ENCODE results near the gene GPSM1. TPM values are rescaled to one million over a fixed set of nuclear protein-coding genes. Genes with fewer than 3 reads are reported as not detected.
A peak's percentile ranks its signal among the peaks of the same experiment; 100 is the strongest.

The GPSM1 gene
- polyA plus RNA-seq, 2 donors = 1.7 to 4.5 TPM

DNA sequence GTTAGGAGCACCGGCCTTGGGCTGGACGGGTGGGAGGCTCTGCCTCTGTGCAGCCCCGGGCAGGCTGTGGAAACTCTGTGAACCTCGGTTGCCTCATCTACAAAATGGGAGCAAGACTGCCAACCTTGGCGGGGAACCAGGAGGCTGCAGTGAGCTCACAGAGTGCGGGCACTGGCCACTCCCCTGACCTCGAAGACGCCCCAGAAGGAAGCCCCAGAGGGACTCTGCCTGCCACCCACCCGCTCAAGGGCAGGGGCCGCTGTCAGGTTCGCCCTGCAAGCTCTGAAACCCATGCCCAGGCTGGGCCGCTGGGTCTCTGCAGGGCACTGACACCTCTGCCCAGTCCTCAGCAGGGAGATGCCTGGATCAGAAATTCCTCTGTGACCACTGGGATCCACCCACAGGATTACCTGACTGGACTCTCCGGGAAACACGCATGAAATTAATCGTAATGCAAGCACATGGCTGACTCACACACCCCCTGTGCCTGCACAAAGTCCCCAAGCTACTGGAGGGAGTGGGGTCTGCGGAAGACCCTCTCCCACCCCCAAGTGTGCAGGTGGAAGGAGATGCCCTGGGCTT is 30.8 kb upstream of the GPSM1 start:
- whole genome bisulfite sequencing, 2 donors = 61 to 72% methylated on average over 16 of the region's 16 CpGs
- peaks cover 0 to 3% of the 10 kb centered on the region in 2 donors for H3K27me3 ChIP-seq (ENCODE audit: control insufficient read depth in 1 of 2, insufficient read depth in 2 of 2, low read length in 2 of 2)
- no peaks in the 10 kb centered on the region for H3K36me3 ChIP-seq (ENCODE audit: control insufficient read depth in 2 of 2, insufficient read depth in 2 of 2, low read length in 1 of 2)
- H3K9me3 ChIP-seq (ENCODE audit: control insufficient read depth in 2 of 2, insufficient read depth in 1 of 2, low read depth in 1 of 2, low read length in 1 of 2) = peaks cover 0 to 6% of the 10 kb centered on the region in 2 donors
- H3K4me1 ChIP-seq (ENCODE audit: control insufficient read depth in 2 of 2, insufficient read depth in 2 of 2, low read length in 1 of 2) = peaks cover 0 to 18% of the 10 kb centered on the region in 2 donors
- no peak overlapping the region for H3K4me3 ChIP-seq (ENCODE audit: low read depth in 1 of 2, low read length in 2 of 2)
- no peak overlapping the region for H3K27ac ChIP-seq (ENCODE audit: low read depth in 2 of 2, low read length in 1 of 2)

DNA sequence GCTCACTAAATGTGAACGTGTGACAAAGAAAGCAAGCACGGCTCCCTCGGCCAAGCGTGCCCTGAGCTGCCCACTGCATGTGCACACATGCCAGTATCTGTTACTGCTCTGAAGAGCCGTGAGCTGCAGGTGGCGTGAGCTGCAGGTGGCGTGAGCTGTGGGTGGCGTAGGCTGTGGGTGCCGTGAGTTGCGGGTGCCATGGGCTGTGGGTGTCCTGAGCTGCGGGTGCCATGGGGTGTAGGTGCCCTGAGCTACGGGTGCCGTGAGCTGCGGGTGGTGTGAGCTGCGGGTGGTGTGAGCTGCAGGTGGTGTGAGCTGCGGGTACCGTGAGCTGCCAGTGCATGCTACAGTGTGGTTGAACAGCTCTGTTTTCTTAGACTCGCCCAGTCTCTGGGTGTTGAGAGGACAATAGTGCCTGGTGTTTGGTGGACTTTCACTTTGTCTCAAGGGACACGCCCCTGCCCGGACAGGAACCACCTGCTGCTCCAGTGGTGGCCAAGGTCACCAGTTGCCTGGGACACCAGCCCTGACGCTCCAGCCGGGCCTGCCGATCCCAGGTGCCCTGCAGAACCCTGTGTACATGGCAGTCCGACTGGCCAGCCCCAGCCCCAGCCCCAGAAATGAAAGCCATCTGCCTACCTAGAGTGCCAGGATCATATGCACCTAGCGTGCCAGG is 30.2 kb upstream of the GPSM1 start:
- Histone ChIP-seq H3K4me1 (ENCODE audit: control insufficient read depth in 2 of 2, insufficient read depth in 2 of 2, low read length in 1 of 2) (peaks cover 0 to 18% of the 10 kb centered on the region in 2 donors), H3K36me3 (ENCODE audit: control insufficient read depth in 2 of 2, insufficient read depth in 2 of 2, low read length in 1 of 2) (no peaks in the 10 kb centered on the region), H3K4me3 (ENCODE audit: low read depth in 1 of 2, low read length in 2 of 2) (no peak overlapping the region), H3K27me3 (ENCODE audit: control insufficient read depth in 1 of 2, insufficient read depth in 2 of 2, low read length in 2 of 2) (no peaks in the 10 kb centered on the region), H3K9me3 (ENCODE audit: control insufficient read depth in 2 of 2, insufficient read depth in 1 of 2, low read depth in 1 of 2, low read length in 1 of 2) (peaks cover 0 to 6% of the 10 kb centered on the region in 2 donors), H3K27ac (ENCODE audit: low read depth in 2 of 2, low read length in 1 of 2) (peak overlapping the region in 1 of 2 donors; percentile 47)
- 38 to 45% methylated on average over 25 of the region's 25 CpGs for WGBS, 2 donors

DNA sequence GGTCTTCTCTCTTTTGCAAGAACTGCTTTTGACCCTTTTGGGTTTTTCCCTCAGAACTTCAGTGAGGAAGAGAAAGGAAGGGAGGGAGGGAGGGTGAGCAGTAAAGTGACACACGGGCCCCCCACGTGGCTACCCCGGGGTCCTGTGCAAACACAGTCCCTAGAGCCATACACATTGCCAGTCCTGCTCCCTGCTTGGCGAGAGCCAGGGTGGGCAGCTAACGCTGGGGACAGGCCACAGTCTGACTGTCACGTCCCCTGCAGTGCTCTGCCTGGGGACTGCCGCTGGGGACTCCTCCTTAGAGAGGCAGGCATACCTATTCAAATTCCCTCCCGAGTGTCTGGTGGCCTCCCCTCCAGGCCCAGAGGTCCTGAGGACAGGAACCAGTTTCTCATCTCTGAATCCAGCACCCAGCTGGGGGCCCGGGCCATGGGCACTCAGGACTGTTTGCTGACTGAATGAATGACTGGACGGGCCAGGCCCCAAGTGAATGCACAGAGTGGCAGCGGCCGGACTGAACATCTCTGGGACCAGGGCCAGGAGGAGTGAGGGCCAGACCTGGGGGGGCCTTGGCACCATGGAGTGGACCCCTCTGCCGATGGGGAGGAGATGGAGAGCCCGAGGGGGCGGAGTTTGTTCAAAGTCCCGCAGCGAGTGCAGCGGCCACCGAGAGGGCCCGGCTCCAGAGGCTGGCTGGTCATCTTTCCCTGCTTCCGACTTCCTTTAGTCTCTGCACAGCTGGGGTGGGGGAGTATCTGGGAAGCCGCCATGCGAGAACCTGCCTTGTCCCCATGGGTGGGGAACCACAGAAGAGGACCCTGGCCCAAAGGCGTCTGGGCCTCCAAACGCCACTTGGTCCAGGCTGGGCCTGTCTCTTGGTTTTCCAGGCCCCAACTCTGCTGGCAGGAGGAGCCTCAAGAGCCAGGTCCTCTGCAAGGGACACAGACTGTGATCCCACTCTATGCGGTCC is 29.3 kb upstream of the GPSM1 start:
- Histone ChIP-seq H3K27ac (ENCODE audit: low read depth in 2 of 2, low read length in 1 of 2) (no peak overlapping the region), H3K4me1 (ENCODE audit: control insufficient read depth in 2 of 2, insufficient read depth in 2 of 2, low read length in 1 of 2) (peaks cover 0 to 14% of the 10 kb centered on the region in 2 donors), H3K36me3 (ENCODE audit: control insufficient read depth in 2 of 2, insufficient read depth in 2 of 2, low read length in 1 of 2) (no peaks in the 10 kb centered on the region), H3K9me3 (ENCODE audit: control insufficient read depth in 2 of 2, insufficient read depth in 1 of 2, low read depth in 1 of 2, low read length in 1 of 2) (peaks cover 0 to 6% of the 10 kb centered on the region in 2 donors), H3K4me3 (ENCODE audit: low read depth in 1 of 2, low read length in 2 of 2) (no peak overlapping the region), H3K27me3 (ENCODE audit: control insufficient read depth in 1 of 2, insufficient read depth in 2 of 2, low read length in 2 of 2) (no peaks in the 10 kb centered on the region)
- WGBS, 2 donors = 83% methylated on average over 26 of the region's 26 CpGs

DNA sequence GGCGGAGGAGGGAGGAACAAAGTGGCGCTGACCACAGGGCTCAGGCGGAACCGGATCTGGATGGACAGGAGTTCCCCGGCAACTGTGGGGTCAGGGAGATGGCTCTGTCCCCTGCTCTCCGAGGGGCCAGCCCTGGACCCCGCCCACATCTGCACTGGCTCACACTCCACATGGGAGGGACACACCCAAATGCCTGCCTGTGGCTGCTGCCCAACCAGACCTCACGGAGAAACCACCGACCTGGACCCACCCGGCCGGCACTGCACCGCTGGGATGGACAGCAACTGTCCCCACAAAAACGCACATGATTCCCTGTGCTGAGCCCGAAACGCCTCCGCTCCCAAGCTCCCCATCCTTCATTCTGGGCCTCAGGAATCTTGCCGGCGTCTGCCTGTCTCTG is 28.2 kb upstream of the GPSM1 start:
- Histone ChIP-seq H3K4me1 (ENCODE audit: control insufficient read depth in 2 of 2, insufficient read depth in 2 of 2, low read length in 1 of 2) (peaks cover 0 to 14% of the 10 kb centered on the region in 2 donors), H3K27ac (ENCODE audit: low read depth in 2 of 2, low read length in 1 of 2) (no peak overlapping the region), H3K36me3 (ENCODE audit: control insufficient read depth in 2 of 2, insufficient read depth in 2 of 2, low read length in 1 of 2) (no peaks in the 10 kb centered on the region), H3K4me3 (ENCODE audit: low read depth in 1 of 2, low read length in 2 of 2) (no peak overlapping the region), H3K27me3 (ENCODE audit: control insufficient read depth in 1 of 2, insufficient read depth in 2 of 2, low read length in 2 of 2) (no peaks in the 10 kb centered on the region), H3K9me3 (ENCODE audit: control insufficient read depth in 2 of 2, insufficient read depth in 1 of 2, low read depth in 1 of 2, low read length in 1 of 2) (no peaks in the 10 kb centered on the region)
- WGBS, 2 donors = 72 to 79% methylated on average over 18 of the region's 18 CpGs

DNA sequence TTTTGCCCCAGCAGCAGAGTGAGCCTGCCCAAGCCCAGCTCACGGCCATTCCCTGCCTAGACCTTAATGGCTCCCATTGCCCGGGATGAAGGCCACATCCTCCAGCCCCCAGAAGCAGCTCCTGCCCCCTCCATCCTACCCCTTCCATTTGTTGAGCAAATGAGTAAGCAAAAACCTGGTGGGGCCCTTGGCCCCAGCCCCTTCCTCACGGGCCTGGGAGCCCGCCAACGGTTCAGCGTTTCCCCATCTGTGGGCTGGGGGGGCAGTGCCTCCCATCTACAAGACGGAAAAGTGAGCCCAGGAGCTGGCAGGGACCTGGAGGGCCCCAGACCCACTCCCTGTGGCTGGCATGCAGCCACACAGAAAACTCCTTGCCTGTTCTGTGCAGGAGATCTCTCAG is 27.8 kb upstream of the GPSM1 start:
- Histone ChIP-seq H3K4me3 (ENCODE audit: low read depth in 1 of 2, low read length in 2 of 2) (no peak overlapping the region), H3K27ac (ENCODE audit: low read depth in 2 of 2, low read length in 1 of 2) (no peak overlapping the region), H3K27me3 (ENCODE audit: control insufficient read depth in 1 of 2, insufficient read depth in 2 of 2, low read length in 2 of 2) (no peaks in the 10 kb centered on the region), H3K9me3 (ENCODE audit: control insufficient read depth in 2 of 2, insufficient read depth in 1 of 2, low read depth in 1 of 2, low read length in 1 of 2) (no peaks in the 10 kb centered on the region), H3K4me1 (ENCODE audit: control insufficient read depth in 2 of 2, insufficient read depth in 2 of 2, low read length in 1 of 2) (peaks cover 0 to 14% of the 10 kb centered on the region in 2 donors), H3K36me3 (ENCODE audit: control insufficient read depth in 2 of 2, insufficient read depth in 2 of 2, low read length in 1 of 2) (no peaks in the 10 kb centered on the region)
- WGBS, 2 donors = 42 to 50% methylated on average over 7 of the region's 7 CpGs

DNA sequence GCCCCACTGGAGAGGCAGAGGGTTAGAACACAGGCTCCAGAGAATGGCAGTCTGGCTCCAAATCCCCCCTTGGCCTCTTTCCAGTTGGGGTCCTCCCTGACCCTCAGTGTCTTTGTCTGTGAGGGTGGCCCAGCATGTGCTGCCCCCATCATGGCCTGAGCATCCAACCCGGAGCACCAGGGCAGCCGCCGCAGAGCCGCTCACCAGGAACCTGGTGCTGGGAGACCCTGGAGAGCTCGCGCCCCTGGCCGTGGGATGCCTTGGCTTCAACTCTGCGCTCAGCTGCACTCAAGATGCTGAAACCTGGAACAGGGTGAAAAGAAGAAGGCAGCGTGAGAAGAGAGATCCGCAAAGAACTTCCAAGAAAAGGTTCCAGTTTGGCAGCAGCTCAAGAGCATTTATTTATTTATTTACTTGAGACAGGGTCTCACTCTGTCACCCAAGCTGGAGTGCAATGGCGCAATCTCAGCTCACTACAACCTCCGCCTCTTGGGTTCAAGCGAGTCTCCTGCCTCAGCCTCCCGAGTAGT is 27.3 kb upstream of the GPSM1 start:
- Histone ChIP-seq H3K4me1 (ENCODE audit: control insufficient read depth in 2 of 2, insufficient read depth in 2 of 2, low read length in 1 of 2) (peaks cover 0 to 14% of the 10 kb centered on the region in 2 donors), H3K4me3 (ENCODE audit: low read depth in 1 of 2, low read length in 2 of 2) (no peak overlapping the region), H3K9me3 (ENCODE audit: control insufficient read depth in 2 of 2, insufficient read depth in 1 of 2, low read depth in 1 of 2, low read length in 1 of 2) (no peaks in the 10 kb centered on the region), H3K36me3 (ENCODE audit: control insufficient read depth in 2 of 2, insufficient read depth in 2 of 2, low read length in 1 of 2) (no peaks in the 10 kb centered on the region), H3K27me3 (ENCODE audit: control insufficient read depth in 1 of 2, insufficient read depth in 2 of 2, low read length in 2 of 2) (no peaks in the 10 kb centered on the region), H3K27ac (ENCODE audit: low read depth in 2 of 2, low read length in 1 of 2) (no peak overlapping the region)
- 82 to 89% methylated on average over 14 of the region's 14 CpGs for WGBS, 2 donors

DNA sequence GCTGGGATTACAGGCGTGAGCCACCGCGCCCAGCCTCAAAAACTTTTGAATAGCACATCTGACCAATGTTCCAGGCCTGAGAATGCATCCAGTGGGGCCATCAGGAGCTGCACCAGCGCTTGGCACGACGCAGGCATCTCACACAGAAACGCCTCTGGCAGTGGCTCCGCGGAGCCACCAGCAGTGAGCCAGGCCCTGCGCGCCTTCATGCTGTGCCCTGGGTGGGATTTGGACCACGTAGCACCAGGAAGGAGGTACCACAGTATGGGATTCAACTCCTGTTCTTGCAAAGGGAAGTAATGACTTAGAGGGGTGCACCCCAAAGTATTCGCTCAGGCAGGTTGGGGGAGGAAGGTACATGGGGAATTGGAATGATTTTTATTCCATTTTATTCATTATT is 26.5 kb upstream of the GPSM1 start:
- Histone ChIP-seq H3K9me3 (ENCODE audit: control insufficient read depth in 2 of 2, insufficient read depth in 1 of 2, low read depth in 1 of 2, low read length in 1 of 2) (no peaks in the 10 kb centered on the region), H3K27ac (ENCODE audit: low read depth in 2 of 2, low read length in 1 of 2) (no peak overlapping the region), H3K36me3 (ENCODE audit: control insufficient read depth in 2 of 2, insufficient read depth in 2 of 2, low read length in 1 of 2) (no peaks in the 10 kb centered on the region), H3K4me3 (ENCODE audit: low read depth in 1 of 2, low read length in 2 of 2) (no peak overlapping the region), H3K27me3 (ENCODE audit: control insufficient read depth in 1 of 2, insufficient read depth in 2 of 2, low read length in 2 of 2) (no peaks in the 10 kb centered on the region), H3K4me1 (ENCODE audit: control insufficient read depth in 2 of 2, insufficient read depth in 2 of 2, low read length in 1 of 2) (peaks cover 0 to 14% of the 10 kb centered on the region in 2 donors)
- 81 to 88% methylated on average over 13 of the region's 13 CpGs for WGBS, 2 donors

DNA sequence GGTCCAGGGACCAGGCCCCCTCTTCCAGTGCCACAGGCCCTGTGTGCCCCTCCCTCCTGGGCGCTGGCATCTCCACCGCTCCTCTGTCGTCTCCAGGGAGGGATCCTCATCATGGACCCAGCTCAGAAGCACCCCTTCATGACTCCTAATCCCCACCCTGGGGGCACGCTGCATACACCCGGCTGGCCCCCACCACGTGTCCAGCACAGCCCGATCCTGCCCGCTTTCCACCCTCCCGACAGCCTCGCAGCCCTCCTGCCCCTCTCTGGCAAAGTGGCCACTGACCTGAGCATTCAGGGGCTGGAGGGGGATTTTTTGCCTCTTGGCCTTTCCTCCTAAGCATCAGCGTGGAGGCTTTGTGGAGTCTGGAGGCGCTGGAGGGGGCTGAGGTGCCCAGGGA is 24.8 kb upstream of the GPSM1 start:
- Histone ChIP-seq H3K9me3 (ENCODE audit: control insufficient read depth in 2 of 2, insufficient read depth in 1 of 2, low read depth in 1 of 2, low read length in 1 of 2) (peaks cover 0 to 3% of the 10 kb centered on the region in 2 donors), H3K4me1 (ENCODE audit: control insufficient read depth in 2 of 2, insufficient read depth in 2 of 2, low read length in 1 of 2) (peaks cover 0 to 3% of the 10 kb centered on the region in 2 donors), H3K27ac (ENCODE audit: low read depth in 2 of 2, low read length in 1 of 2) (no peak overlapping the region), H3K27me3 (ENCODE audit: control insufficient read depth in 1 of 2, insufficient read depth in 2 of 2, low read length in 2 of 2) (no peaks in the 10 kb centered on the region), H3K4me3 (ENCODE audit: low read depth in 1 of 2, low read length in 2 of 2) (no peak overlapping the region), H3K36me3 (ENCODE audit: control insufficient read depth in 2 of 2, insufficient read depth in 2 of 2, low read length in 1 of 2) (no peaks in the 10 kb centered on the region)
- WGBS, 2 donors = 82 to 83% methylated on average over 12 of the region's 12 CpGs

DNA sequence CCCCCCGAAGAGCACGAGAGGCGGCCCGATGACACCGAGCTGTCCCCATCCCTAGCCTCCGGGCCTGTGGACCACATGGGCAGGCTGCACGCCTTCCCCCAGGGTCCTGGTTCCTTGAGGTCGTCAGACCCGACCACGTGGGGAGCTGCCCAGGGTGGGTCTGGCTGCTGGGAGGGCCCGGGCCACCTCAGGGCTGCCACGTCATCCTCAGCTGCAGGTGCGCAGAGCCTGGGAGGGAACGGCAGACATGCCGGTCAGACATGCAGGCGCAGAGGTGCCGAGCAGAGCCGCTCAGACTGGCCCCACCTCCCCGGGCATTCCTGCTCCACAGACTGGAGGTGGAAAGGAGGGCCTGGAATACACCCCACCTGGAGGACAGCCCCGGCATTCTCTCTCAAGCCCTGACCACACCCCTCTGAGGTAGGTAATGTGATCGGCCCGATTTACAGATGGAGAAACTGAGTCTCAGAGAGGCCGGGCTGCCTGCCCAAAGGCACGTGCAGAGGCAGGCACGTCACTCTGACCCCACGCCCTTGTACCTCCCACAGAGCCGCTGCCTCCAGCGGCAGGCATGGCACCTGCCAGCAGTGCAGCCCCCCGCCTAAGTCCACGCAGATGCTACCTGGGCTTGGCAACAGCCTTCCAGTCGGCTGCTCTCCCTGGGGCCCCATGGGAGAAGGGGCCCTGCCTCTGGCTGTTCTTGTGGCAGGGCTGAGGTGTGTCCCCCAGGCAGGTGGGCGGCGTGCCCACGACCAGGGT is 24.1 kb upstream of the GPSM1 start:
- Histone ChIP-seq H3K4me1 (ENCODE audit: control insufficient read depth in 2 of 2, insufficient read depth in 2 of 2, low read length in 1 of 2) (peaks cover 0 to 3% of the 10 kb centered on the region in 2 donors), H3K4me3 (ENCODE audit: low read depth in 1 of 2, low read length in 2 of 2) (no peak overlapping the region), H3K27me3 (ENCODE audit: control insufficient read depth in 1 of 2, insufficient read depth in 2 of 2, low read length in 2 of 2) (no peaks in the 10 kb centered on the region), H3K9me3 (ENCODE audit: control insufficient read depth in 2 of 2, insufficient read depth in 1 of 2, low read depth in 1 of 2, low read length in 1 of 2) (peaks cover 0 to 3% of the 10 kb centered on the region in 2 donors), H3K36me3 (ENCODE audit: control insufficient read depth in 2 of 2, insufficient read depth in 2 of 2, low read length in 1 of 2) (no peaks in the 10 kb centered on the region), H3K27ac (ENCODE audit: low read depth in 2 of 2, low read length in 1 of 2) (no peak overlapping the region)
- WGBS, 2 donors = 64 to 69% methylated on average over 34 of the region's 34 CpGs
